Activated CD4-positive, alpha-beta T cell treated with anti-CD3 and anti-CD28 coated beads for 48 hours (primary cell): ENCODE measurements around the gene BNC2.

Experiments used
- DNase-seq: peaks from one replicate; pipeline ENCODE4 v3.0.0-alpha.2; 2020

Gene BNC2

GRCh38 chr9:16750553-16750952 lies 119.9 kb downstream of the BNC2 start:
- DNase-seq, result no peak

GRCh38 chr9:16745359-16745758 lies 125.1 kb downstream of the BNC2 start:
- DNase-seq, result no peak

GRCh38 chr9:16744394-16744793 lies 126.1 kb downstream of the BNC2 start:
- no peak for DNase-seq

- no peak for DNase-seq
Measured at GRCh38 chr9:16743375-16743774, 127.1 kb downstream of the BNC2 start.

GRCh38 chr9:16735001-16735400 lies 135.5 kb downstream of the BNC2 start:
- no peak for DNase-seq

- no peak for DNase-seq
Measured at GRCh38 chr9:16732546-16732945, 137.9 kb downstream of the BNC2 start.

- no peak for DNase-seq
Measured at GRCh38 chr9:16730162-16730561, 140.3 kb downstream of the BNC2 start.

- no peak for DNase-seq
Measured at GRCh38 chr9:16729651-16730050, 140.8 kb downstream of the BNC2 start.

- no peak for DNase-seq
Measured at GRCh38 chr9:16728137-16728508, 142.3 kb downstream of the BNC2 start.

- no peak for DNase-seq
Measured at GRCh38 chr9:16727452-16728136, 142.9 kb downstream of the BNC2 start.

GRCh38 chr9:16726718-16727451 lies 143.6 kb downstream of the BNC2 start:
- DNase-seq, result peak; percentile 6

- DNase-seq, result no peak
Measured at GRCh38 chr9:16726029-16726428, 144.4 kb downstream of the BNC2 start.

GRCh38 chr9:16725066-16725465 lies 145.4 kb downstream of the BNC2 start:
- no peak for DNase-seq

- DNase-seq, result no peak
Measured at GRCh38 chr9:16721972-16722371, 148.5 kb downstream of the BNC2 start.

- no peak for DNase-seq
Measured at GRCh38 chr9:16720386-16720785, 150.1 kb downstream of the BNC2 start.

- DNase-seq, result no peak
Measured at GRCh38 chr9:16719921-16720320, 150.5 kb downstream of the BNC2 start.

- DNase-seq, result no peak
Measured at GRCh38 chr9:16718952-16719351, 151.5 kb downstream of the BNC2 start.

- no peak for DNase-seq
Measured at GRCh38 chr9:16718296-16718695, 152.2 kb downstream of the BNC2 start.

GRCh38 chr9:16716601-16717000 lies 153.9 kb downstream of the BNC2 start:
- DNase-seq, result no peak

GRCh38 chr9:16715404-16715803 lies 155.1 kb downstream of the BNC2 start:
- no peak for DNase-seq

GRCh38 chr9:16712787-16713186 lies 157.7 kb downstream of the BNC2 start:
- no peak for DNase-seq

- DNase-seq, result no peak
Measured at GRCh38 chr9:16710888-16711287, 159.6 kb downstream of the BNC2 start.

GRCh38 chr9:16709924-16710323 lies 160.5 kb downstream of the BNC2 start:
- DNase-seq, result no peak

- no peak for DNase-seq
Measured at GRCh38 chr9:16708656-16709435, 161.6 kb downstream of the BNC2 start.
